Body of pancreas (tissue), 4 donors: ENCODE data around the gene HOMEZ. TPM values are rescaled to one million over a fixed set of nuclear protein-coding genes. Genes with fewer than 3 reads are reported as not detected.
A peak's percentile ranks its signal among the peaks of the same experiment; 100 is the strongest.
"Not testable (repeated sequence)": the region's sequence is repeated elsewhere in the genome, so short reads cannot be mapped to it uniquely, and the experiment has no call there.

ENCODE experiments used
- ATAC-seq: fragments of 150-250 bp; one replicate; pipeline ENCODE4 v1.9.1; 2016
- DNase-seq, 4 donors: peaks; one replicate each; pipeline ENCODE4 v3.0.0-alpha.2; 2019
- H3K27ac ChIP-seq, 4 donors: fragments of 200-600 bp; sonication (generic); 1 replicate in 3 of 4; 2 replicates in 1 of 4; pipeline versions ENCODE4 v1.5.1 to v1.6.1; 2016 to 2019; ENCODE audit warnings: mild to moderate bottlenecking in 1 of 4, mixed read lengths in 1 of 4, moderate library complexity in 1 of 4
- H3K27me3 ChIP-seq, 2 donors: fragments of 200-600 bp; sonication (generic); one replicate each; pipeline ENCODE4 v1.6.0; 2016; ENCODE audit warnings: mild to moderate bottlenecking in 1 of 2
- H3K36me3 ChIP-seq, 2 donors: fragments of 200-600 bp; sonication (generic); replicated peaks in 1 of 2; 2 replicates each; pipeline ENCODE4 v1.5.1; 2016; ENCODE audit warnings: low read depth in 2 of 2; ENCODE audit not compliant: insufficient read depth in 1 of 2
- H3K4me1 ChIP-seq: fragments of 200-600 bp; sonication (generic); one replicate; pipeline ENCODE4 v1.6.0; 2016
- H3K4me3 ChIP-seq, 2 donors: fragments of 200-600 bp; sonication (generic); 1 replicate in 1 of 2; 2 replicates in 1 of 2; pipeline ENCODE4 v1.5.1; 2016 to 2019
- H3K9me3 ChIP-seq, 3 donors: fragments of 200-600 bp; sonication (generic); 1 replicate in 2 of 3; 2 replicates in 1 of 3; pipeline ENCODE4 v1.5.1; 2016
- POLR2A ChIP-seq, 3 donors: fragments of 450-650 bp; IDR thresholded peaks; one replicate each; pipeline ENCODE4 v1.6.1; 2016; ENCODE audit warnings: antibody characterized with exemption in 3 of 3, mild to moderate bottlenecking in 2 of 3
- WGBS, 2 donors: methylation state at CpG; one replicate each; pipeline ENCODE4 v1.1.5; 2017; 5-methylcytosine and 5-hydroxymethylcytosine counted together
- intact Hi-C: fragments of 100-400 bp; cut with DNase I; formaldehyde crosslinking; loops from one replicate; pipeline ENCODE4 v1.15.1; 2023
- total RNA-seq, 2 donors: library from RNA; depleted of rRNA; stranded (reverse); fragments of >200 nt; gene quantifications; one replicate each; pipeline ENCODE4 v1.1.0, GENCODE V29; 2016
- TF ChIP-seq, protein P1 (sequence below), 7 experiments: fragments of 450-650 bp in 4 of 7; fragments of 200-600 bp in 3 of 7; sonication (generic) in 3 of 7; IDR thresholded peaks; one replicate each; pipeline ENCODE4 v1.5.1; 2016 to 2019; ENCODE audit warnings: antibody characterized with exemption in 7 of 7

HOMEZ gene
- total RNA-seq, 2 donors from 2014 or later = 4.9 to 8.6 TPM

DNA sequence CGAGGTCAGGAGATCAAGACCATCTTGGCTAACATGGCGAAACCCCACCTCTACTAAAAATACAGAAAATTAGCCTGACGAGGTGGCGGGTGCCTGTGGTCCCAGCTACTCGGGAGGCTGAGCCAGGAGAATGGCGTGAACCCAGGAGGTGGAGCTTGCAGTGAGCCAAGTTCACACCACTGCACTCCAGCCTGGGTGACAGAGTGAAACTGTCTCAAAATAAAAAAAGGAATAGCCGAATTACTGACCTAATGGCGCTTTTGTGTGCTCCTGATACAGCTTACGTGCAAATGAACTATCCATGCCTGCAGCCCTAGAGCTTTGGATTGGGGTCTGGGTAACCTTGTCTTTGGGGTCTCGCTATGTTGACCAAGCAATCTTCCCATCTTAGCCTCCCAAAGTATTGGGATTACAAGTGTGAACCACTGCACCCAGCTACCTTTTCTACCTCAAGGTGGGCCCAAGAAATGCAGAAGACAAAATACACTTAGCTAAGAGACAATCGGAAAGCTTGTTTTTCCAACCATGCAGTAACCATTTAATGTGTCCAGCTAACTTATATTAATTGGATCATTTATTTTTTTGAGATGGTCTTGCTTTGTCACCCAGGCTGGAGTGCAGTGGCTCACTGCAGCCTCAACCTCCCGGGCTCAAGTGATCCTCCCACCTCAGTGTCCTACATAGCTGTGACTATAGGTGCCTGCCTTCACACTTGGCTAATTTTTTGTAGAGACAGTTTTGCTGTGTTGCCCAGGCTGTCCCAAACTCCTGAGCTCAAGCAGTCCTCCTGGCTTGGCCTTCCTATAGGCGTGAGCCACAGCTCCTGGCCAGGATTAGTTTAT, 40.8 kb upstream of the HOMEZ start:
- Histone ChIP-seq H3K27me3 (no peaks in the 10 kb centered on the region), H3K27ac (no peak overlapping the region), H3K4me3 (no peak overlapping the region), H3K9me3 (no peaks in the 10 kb centered on the region), H3K4me1 (peaks cover 21% of the 10 kb centered on the region), H3K36me3 (peaks cover 8 to 17% of the 10 kb centered on the region in 2 donors)
- DNase-seq (no peak), ATAC-seq (no peak)
- WGBS, 2 donors = 56 to 70% methylated on average over 11 to 13 of the region's 13 CpGs
- intact Hi-C loops = loop anchor here (10.0 kb wide), 1 partner anchor 238 kb away; the partner anchor contains the start of gene AP1G2
- TF ChIP-seq, protein P1, sequence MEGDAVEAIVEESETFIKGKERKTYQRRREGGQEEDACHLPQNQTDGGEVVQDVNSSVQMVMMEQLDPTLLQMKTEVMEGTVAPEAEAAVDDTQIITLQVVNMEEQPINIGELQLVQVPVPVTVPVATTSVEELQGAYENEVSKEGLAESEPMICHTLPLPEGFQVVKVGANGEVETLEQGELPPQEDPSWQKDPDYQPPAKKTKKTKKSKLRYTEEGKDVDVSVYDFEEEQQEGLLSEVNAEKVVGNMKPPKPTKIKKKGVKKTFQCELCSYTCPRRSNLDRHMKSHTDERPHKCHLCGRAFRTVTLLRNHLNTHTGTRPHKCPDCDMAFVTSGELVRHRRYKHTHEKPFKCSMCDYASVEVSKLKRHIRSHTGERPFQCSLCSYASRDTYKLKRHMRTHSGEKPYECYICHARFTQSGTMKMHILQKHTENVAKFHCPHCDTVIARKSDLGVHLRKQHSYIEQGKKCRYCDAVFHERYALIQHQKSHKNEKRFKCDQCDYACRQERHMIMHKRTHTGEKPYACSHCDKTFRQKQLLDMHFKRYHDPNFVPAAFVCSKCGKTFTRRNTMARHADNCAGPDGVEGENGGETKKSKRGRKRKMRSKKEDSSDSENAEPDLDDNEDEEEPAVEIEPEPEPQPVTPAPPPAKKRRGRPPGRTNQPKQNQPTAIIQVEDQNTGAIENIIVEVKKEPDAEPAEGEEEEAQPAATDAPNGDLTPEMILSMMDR (IDR thresholded peaks at IDR 0.05) = no peak
- TF ChIP-seq POLR2A (IDR thresholded peaks at IDR 0.05) = peak in 1 of 3 donors; percentile 11

GRCh38 chr14:23325746-23326145, 39.8 kb upstream of the HOMEZ start:
- H3K4me3 ChIP-seq, H3K9me3 ChIP-seq, DNase-seq, H3K27me3 ChIP-seq, ATAC-seq, H3K27ac ChIP-seq: not testable (repeated sequence)
- Histone ChIP-seq H3K4me1 (peaks cover 21% of the 10 kb centered on the region), H3K36me3 (peaks cover 8 to 17% of the 10 kb centered on the region in 2 donors)
- intact Hi-C loops = loop anchor here (10.0 kb wide), 1 partner anchor 239 kb away; the partner anchor contains the start of gene AP1G2
- 96 to 99% methylated on average over 4 to 5 of the region's 5 CpGs for WGBS, 2 donors

GRCh38 chr14:23324993-23325392, 39.1 kb upstream of the HOMEZ start:
- Histone ChIP-seq H3K4me3 (no peak overlapping the region), H3K27me3 (no peaks in the 10 kb centered on the region), H3K36me3 (peaks cover 8 to 17% of the 10 kb centered on the region in 2 donors), H3K27ac (no peak overlapping the region), H3K4me1 (peaks cover 29% of the 10 kb centered on the region), H3K9me3 (no peaks in the 10 kb centered on the region)
- ATAC-seq (no peak), DNase-seq (no peak)
- no peak for TF ChIP-seq POLR2A (IDR thresholded peaks at IDR 0.05)
- TF ChIP-seq, protein P1 (IDR thresholded peaks at IDR 0.05) = no peak
- intact Hi-C loops = loop anchor here (10.0 kb wide), 1 partner anchor 240 kb away; the partner anchor contains the start of gene AP1G2
- 79 to 84% methylated on average over 7 of the region's 7 CpGs for WGBS, 2 donors

- TF ChIP-seq, protein P1 (IDR thresholded peaks at IDR 0.05) = no peak
- no peak for TF ChIP-seq POLR2A (IDR thresholded peaks at IDR 0.05)
- Histone ChIP-seq H3K9me3 (no peaks in the 10 kb centered on the region), H3K27ac (no peak overlapping the region), H3K4me1 (peaks cover 30% of the 10 kb centered on the region), H3K4me3 (no peak overlapping the region), H3K27me3 (no peaks in the 10 kb centered on the region), H3K36me3 (peaks cover 8 to 17% of the 10 kb centered on the region in 2 donors)
- DNase-seq (no peak), ATAC-seq (no peak)
- intact Hi-C loops = loop anchor here (10.0 kb wide), 1 partner anchor 240 kb away; the partner anchor contains the start of gene AP1G2
- 78 to 100% methylated on average over 2 of the region's 2 CpGs for WGBS, 2 donors
Observed at GRCh38 chr14:23324455-23324846, 38.5 kb upstream of the HOMEZ start.

- 80 to 86% methylated on average over 16 to 18 of the region's 18 CpGs for WGBS, 2 donors
Observed at GRCh38 chr14:23323838-23324454, 38.0 kb upstream of the HOMEZ start.

More at GRCh38 chr14:23323838-23324454, 38.0 kb upstream of the HOMEZ start:
- no peaks in the 10 kb centered on the region for H3K9me3 ChIP-seq
- peaks cover 8 to 17% of the 10 kb centered on the region in 2 donors for H3K36me3 ChIP-seq
- TF ChIP-seq, protein P1 (IDR thresholded peaks at IDR 0.05) = no peak
- no peak for TF ChIP-seq POLR2A (IDR thresholded peaks at IDR 0.05)
- H3K27ac ChIP-seq = no peak overlapping the region
- no peaks in the 10 kb centered on the region for H3K27me3 ChIP-seq
- H3K4me1 ChIP-seq = peaks cover 30% of the 10 kb centered on the region
- no peak for ATAC-seq
- intact Hi-C loops = loop anchor here (10.0 kb wide), 1 partner anchor 241 kb away; the partner anchor contains the start of gene AP1G2
- no peak overlapping the region for H3K4me3 ChIP-seq
- no peak for DNase-seq
